Astrocyte of the cerebellum (primary cell): ENCODE results near the gene FGF21.

Source experiments
- DNase-seq: peaks from one replicate; pipeline ENCODE4 v3.0.0-alpha.2; 2011; ENCODE audit warnings: low read depth
- H3K4me3 ChIP-seq: 2 replicates; pipeline ENCODE4 v1.5.1; 2011; ENCODE audit warnings: mild to moderate bottlenecking, low read depth, low read length, moderate library complexity
- in situ Hi-C: cut with HindIII; loops from 2 replicates; pipeline ENCODE4 v1.10.0; 2017; ENCODE audit warnings: low sequenced_read_pairs
- TF ChIP-seq, protein P1 (sequence below): IDR thresholded peaks from 2 replicates; pipeline ENCODE4 v1.5.1; 2012; ENCODE audit warnings: low read length, low read depth, moderate library complexity, mild to moderate bottlenecking; ENCODE audit errors: missing control alignments

Gene FGF21, protein sequence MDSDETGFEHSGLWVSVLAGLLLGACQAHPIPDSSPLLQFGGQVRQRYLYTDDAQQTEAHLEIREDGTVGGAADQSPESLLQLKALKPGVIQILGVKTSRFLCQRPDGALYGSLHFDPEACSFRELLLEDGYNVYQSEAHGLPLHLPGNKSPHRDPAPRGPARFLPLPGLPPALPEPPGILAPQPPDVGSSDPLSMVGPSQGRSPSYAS

DNA sequence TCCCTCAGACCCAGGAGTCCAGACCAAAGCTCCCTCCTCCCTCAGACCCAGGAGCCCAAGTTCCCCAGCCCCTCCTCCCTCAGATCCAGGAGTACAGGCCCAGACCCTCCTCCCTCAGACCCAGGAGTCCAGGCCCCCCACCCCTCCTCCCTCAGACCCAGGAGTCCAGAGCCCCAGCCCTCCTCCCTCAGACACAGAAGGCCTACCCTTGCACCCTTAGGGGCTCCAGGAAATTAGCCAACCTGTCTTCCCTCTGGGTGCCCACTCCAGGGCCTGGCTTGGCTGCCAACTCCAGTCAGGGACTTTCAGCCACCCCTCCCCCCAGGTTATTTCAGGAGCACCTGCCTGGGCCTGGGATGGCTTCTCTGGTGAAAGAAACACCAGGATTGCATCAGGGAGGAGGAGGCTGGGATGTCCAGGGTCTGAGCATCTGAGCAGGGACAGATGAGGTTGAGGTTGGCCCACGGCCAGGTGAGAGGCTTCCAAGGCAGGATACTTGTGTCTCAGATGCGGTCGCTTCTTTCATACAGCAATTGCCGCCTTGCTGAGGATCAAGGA lies at the start of gene FGF21:
Gene FGF21 (plus strand): TSS at position 441 of the 558 bp plus-strand sequence. CDS start 713 bp downstream, outside the sequence.
- TF ChIP-seq, protein P1, sequence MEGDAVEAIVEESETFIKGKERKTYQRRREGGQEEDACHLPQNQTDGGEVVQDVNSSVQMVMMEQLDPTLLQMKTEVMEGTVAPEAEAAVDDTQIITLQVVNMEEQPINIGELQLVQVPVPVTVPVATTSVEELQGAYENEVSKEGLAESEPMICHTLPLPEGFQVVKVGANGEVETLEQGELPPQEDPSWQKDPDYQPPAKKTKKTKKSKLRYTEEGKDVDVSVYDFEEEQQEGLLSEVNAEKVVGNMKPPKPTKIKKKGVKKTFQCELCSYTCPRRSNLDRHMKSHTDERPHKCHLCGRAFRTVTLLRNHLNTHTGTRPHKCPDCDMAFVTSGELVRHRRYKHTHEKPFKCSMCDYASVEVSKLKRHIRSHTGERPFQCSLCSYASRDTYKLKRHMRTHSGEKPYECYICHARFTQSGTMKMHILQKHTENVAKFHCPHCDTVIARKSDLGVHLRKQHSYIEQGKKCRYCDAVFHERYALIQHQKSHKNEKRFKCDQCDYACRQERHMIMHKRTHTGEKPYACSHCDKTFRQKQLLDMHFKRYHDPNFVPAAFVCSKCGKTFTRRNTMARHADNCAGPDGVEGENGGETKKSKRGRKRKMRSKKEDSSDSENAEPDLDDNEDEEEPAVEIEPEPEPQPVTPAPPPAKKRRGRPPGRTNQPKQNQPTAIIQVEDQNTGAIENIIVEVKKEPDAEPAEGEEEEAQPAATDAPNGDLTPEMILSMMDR, result no peak
- no peak within 1 kb of the TSS for H3K4me3 ChIP-seq
- in situ Hi-C loops, result no loop called here
- no peak for DNase-seq

DNA sequence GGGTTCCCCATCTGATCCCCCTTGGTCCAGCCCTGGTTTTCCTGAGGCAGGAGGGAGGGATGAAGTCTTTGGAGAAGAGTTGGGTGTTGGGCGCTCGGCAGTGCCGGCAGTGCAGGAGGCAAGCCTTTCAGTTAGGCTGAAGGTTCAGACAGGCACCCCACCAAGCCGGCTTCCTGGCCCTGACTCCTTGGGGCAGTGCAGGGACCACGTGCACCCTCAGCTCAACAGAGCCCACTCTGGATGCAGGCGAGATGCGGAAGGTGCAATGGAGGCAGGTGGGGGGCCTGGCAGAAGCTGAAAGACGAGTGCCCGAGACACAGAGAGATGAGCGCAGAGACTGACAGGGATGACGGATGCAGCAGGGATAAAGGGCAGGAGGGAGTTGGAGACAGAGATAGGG lies 46.9 kb upstream of the FGF21 start:
- H3K4me3 ChIP-seq, result no peak overlapping the region
- no peak for DNase-seq
- in situ Hi-C loops, result no loop called here
- TF ChIP-seq, protein P1, result no peak

DNA sequence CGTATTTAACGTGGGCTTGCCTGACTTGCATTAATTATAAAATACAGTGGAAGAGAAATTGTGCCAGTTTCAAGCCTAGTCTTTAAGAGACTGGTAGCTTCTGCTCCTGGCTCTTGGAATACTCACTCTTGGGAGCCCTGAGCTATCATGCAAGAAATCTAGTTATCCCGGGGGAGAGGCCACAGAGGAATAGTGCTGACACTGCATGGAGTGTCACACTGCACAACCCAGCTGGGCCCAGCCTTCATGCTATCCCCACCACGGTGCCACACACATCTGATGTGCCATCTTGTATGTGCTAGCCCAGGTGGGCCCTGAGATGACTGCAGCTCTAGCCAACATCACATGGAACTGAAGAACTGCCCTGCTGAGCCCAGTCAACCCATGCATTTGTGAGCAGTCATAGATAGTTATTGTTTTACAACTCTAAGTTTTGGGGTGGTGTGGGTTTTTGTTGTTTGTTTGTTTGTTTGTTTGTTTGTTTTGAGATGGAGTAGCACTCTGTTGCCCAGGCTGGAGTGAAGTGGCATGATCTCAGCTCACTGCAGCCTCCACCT lies 44.1 kb upstream of the FGF21 start:
- TF ChIP-seq, protein P1, result no peak
- H3K4me3 ChIP-seq, result no peak overlapping the region
- DNase-seq, result no peak
- in situ Hi-C loops, result no loop called here

DNA sequence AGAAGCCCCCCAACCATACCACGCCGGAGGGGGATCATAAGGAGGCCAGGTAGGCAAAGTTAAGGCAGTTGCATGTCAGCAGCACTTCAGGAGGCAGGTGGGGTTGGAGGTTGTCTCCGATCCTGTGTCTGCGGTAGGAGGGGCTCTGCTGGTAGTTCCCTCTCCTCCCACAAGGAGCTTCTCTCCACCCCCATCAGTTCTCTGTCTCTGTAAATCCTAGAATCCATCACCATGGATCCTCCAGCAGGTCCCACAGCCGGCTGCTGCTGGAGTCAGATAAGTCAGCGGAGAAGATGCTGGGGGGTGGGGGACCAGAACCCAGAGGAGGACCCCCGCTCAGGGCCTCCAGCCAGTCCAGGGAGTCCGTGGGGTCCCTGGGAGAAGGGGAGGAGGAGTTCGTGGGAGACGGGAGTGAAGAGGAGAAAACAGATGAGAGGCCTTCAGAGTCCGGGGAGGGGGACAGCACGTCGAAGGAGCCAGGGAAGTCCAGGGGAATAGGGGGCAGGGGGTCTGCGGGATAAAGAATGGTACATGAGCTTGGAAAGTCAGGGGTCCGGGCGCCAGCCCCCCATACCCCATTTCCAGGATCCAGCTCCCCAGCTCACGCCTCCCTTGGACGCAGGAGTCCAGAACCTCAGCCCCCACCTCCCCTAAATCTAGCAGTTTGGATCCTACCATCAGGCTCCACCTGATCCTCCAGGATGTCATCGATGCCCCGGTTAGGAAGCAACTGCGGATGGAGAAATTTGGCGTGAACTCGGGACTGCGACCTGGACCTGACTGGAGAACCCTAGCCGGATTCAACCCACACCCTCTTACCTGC lies 42.1 kb upstream of the FGF21 start:
- TF ChIP-seq, protein P1, result peak; percentile 51
- H3K4me3 ChIP-seq, result peak overlapping the region; percentile 85
- DNase-seq, result no peak
- in situ Hi-C loops, result no loop called here

DNA sequence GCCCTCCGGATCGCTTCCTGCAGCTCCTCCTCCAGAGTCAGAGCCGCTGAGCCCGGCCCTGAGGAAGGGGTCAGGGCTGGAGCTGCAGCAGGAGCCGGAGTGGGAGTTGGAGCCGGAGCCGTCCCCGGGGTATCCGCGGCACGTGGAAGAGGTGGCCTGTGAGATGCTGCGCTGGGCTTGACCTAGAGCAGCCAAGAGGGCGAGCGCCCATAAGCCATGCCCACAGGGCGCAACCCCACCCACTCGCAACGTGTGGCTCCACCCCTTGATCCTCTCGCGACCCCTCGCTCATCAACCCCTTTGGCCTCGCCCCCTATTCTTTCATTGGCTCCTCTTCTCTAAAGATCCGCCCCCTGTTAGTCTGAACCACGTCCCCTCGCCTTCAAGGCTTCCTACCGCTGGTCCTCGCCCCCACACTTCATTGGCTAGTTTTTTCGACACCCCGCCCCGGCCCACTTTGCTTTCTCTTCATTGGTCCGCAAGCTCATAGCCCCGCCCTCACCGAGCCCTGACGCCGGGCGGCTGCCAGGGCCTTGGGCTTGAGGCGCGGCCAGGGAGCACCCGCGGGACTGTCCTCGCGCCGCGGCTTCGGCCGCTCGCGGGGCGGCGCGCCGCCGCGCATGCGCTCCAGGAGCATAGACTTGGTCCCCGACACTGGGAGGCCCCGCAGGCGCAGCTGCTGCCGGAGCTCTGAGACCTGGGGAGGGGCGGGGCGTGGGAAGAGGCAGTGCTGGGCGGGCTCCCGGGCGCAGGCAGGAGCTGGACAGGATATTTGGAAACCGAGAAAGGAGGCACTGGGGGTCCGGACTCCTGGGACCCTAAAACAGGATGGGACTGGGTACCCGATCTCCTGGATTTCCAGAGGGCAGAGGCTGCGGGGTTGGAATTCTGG lies 41.2 kb upstream of the FGF21 start:
- H3K4me3 ChIP-seq, result peak overlapping the region; percentile 85
- DNase-seq, result peak; percentile 97
- in situ Hi-C loops, result no loop called here
- TF ChIP-seq, protein P1, result no peak
